HuH-7.5 (cell line): ENCODE results near the gene ADAMTS17.

Experiments used
- DNase-seq: peaks from one replicate; pipeline ENCODE4 v3.0.0; 2011; ENCODE audit warnings: low spot score

Gene ADAMTS17

DNA sequence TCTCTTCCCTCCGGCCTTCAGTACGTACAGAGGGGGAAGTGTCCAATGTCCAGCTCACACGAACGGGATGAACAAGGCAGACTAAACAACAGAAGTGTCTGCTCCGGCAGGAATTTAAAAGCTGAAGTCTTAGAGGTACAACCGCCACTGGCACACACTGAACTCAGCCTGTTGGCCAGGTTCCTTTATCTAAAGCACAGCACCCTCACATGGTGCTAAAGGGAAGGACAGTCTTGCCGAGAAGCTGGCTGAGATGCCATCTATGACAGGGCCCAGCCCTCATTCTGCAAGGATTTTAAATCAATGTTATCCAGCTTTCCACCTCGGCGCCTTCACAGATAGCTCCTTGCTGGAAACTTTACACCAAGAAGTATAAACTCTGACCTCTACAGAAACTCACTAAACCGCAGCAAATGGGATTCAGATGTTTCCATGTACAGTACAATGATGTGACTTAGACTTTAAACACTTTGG is 2.8 kb downstream of the ADAMTS17 start:
- peak; percentile 52 for DNase-seq

DNA sequence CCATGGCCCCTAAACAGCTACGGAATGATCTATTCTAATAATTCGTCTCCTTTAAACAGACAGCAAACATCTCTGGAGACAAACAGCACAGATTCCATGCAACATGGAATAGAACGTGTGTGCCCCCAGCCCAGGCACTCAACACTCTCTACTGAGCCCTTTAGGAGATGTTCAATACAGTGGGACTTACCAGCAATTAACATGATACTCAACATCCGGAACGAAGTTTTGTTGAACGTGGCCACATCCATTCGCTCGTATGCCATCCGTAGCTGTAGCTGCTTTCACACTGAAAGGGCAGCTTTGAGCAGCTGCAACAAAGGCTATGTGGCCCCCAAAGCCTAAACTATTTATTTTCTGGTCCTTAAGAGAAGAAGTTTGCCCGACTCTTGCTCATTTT is 3.5 kb downstream of the ADAMTS17 start:
- DNase-seq: no peak

DNA sequence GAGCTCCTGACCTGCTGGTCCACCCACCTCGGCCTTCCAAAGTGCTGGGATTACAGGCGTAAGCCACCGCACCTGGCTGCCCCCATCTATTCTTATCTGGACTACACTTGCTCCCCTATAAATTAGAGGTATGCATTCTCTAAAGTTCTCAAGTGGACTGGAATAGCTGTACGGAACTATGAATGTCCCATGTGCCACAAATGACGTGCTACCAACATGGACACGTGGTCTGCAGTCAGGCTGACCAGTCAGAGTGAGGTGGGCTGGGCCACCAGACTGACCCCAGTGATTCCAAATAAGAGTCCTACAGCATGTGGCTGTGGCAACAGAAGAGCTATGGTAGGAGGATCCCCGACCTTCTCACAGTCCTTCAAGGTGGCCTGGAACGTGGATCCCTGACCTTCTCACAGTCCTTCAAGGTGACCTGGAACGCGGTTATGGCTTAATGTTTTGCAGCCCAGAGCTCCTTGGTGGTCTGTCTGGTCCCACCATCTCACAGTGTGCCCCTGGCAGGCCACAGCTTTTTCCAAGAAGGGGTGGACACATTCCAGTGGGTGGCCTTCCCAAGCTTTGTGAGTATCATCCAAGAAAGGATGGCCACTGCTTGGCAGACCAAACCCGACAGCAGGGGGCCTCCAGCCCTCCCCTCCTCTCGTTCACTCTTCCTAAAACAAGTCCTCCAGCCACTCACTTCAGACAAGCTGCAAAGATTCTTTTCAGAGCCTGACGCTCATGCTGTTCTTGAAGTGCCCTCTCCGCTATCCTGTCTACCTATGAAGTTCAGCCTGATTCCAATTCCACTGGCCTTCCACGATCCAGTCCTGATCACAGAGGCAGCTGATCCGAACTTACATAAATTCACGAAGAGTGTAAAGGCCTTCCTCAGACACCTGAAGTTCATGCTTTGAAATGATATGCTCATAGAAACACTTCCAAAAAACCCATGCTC is 4.4 kb downstream of the ADAMTS17 start:
- DNase-seq: no peak

DNA sequence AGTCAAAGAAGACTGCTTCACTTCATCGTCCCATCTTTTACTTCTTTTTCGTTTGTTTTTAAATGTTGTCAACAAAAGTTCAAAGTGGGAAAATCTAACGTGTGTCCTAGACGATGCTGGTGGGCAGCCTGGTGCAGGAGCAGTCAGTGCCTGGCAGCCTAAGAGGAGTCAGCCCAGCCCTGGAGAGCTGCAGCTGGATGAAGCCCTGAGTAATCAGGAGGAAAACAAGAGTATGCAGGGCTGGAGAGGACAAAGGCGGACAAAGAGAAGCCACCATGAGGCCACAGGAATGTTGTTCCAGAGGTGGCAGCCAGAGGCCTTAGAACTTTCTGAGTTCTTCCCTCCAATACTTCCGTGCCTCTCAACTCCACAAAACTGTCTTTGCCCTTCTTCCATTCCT is 5.7 kb downstream of the ADAMTS17 start:
- DNase-seq: no peak

DNA sequence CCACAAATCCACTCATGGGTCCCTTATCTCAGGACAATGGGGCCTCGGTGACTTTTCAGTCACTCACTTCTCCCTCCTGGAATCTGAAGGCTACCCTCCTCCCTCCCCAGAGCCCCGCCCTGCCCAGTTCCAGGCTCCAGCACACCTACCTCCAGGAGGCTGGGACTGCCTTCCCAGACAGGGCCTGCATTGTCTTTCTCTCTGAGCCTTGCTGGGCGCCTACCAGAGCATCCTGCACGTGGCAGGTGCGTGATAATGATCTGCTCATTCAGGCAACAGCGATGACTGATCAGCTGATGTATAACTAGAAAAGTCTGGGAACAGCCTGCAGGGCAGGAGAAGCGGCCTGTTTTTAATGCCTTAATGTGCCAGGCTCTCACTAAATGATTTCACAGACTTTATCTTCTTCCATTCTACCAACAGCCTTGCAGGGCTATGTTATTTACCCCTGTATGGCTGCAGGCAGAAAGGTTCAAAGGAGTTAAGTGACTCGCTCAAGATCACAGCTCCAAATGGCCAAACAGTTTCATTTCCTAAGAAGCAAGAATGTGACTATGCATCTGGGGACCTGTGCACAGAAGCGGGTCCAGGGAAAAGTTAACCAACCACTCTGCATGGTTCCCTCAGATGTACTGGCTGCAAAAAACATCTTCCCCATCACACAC is 6.3 kb downstream of the ADAMTS17 start:
- DNase-seq: no peak

DNA sequence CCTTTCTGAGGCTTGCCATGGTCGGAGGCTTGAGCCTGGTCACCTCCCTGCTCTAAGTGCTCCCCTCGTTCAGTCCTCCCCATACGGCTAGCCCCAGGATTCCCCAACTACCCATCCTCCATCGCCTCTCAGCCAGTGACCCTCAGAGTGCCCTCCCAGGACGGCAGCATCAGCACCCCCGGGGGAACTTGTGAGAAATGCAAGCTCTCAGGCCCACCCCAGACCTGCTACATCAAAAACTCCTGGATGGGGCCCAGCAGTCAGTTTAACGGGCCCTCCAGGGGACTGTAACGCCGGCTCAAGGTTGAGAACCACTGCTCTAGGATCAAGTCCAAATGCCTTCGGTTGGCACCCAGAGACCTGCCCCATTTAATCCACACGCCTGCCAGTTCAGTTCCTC is 6.9 kb downstream of the ADAMTS17 start:
- DNase-seq: no peak

DNA sequence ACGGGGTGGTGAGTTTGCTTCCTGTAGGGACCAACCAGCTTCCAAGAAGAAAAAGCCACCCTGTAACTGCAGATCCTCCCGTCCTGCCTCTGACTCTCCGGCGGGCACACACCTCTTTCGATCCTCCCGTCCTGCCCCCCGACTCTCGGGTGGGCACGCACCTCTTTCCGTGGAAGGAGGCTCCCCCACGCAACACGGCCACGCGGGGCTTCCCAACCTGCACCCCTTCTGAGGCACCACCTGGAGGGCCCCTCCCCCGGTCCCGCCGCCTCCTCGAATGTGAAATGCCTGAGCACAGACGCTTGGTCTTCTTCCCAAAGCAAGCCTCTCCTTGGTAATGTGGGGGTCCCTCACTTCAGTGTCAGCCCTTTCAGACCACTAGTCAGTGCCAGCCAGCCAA is 7.3 kb downstream of the ADAMTS17 start:
- no peak for DNase-seq

DNA sequence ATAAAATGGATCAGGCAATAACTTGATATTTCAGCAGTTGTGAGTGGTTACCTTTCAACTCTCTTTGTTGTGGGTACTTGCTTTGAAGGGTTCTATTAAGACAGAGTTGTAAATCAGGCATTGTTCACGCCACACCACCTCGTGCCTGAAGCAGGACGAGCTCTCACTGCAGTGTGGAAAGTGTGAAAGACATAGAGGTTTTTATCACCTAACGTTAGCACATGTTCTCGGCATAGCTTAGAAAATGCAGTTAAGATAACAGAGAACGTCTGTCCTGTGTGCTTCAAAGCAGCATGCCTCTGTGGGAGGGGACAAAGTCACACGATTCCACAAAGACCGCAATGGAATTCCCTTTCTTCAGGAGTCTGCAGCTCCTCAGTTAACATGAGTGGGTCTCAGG is 7.8 kb downstream of the ADAMTS17 start:
- no peak for DNase-seq

DNA sequence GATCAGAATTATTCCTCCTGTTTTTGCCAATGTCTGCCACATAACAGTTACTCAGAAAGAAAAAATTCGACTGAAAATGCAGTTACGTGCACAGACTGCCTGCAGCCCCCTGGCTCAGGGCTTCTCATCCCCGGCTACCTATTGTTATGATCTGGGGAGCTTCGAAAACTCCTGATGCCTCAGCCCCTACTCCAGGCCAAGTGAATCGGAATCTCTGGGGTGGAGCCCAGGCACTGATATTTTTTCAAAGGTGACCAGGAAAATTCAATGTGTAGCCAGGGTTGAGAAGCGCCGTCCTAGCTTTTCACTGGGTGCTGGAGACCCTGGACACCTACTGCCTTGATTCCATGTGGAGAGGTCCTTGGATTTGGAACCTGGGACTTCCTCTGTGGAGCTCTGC is 8.5 kb downstream of the ADAMTS17 start:
- DNase-seq: no peak

DNA sequence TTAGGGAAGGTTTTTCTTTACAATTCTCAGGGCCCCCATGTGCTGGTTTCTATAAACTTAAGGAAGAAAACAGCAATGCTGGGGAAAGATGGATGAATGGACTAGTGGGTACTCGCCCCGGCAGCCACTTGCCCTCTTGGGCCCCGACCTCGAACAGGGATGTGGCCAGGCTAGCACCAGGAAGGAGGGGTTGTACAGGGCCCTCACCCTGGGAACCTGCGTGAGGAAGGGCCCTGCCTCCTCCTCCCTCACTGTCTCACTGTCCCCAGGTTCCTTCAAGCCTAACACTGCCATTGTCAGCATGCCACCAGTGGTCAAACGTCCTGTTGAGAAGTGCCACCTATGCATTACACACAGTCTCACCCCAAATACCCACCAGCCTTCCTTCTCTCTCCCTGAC is 9.1 kb downstream of the ADAMTS17 start:
- DNase-seq: no peak

DNA sequence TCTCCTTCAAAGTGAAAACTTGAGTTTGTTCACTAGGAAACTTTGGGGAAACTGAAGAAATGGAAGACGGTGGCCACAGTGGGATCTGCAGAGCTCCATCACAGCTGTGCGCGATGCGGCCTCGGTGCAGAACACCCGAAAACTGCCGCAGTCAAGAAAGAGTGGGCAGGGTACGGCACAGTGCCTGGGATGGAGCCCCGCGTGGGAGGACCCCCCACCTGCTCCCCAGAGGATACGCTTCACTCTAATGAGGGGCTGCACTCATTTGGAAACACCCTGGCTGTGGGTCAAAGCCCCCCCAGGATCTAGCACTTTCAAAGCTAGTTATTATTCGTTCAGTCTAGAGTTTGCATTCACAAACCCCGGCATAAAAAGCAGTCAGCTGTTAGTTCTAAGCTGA is 9.5 kb downstream of the ADAMTS17 start:
- DNase-seq: no peak

DNA sequence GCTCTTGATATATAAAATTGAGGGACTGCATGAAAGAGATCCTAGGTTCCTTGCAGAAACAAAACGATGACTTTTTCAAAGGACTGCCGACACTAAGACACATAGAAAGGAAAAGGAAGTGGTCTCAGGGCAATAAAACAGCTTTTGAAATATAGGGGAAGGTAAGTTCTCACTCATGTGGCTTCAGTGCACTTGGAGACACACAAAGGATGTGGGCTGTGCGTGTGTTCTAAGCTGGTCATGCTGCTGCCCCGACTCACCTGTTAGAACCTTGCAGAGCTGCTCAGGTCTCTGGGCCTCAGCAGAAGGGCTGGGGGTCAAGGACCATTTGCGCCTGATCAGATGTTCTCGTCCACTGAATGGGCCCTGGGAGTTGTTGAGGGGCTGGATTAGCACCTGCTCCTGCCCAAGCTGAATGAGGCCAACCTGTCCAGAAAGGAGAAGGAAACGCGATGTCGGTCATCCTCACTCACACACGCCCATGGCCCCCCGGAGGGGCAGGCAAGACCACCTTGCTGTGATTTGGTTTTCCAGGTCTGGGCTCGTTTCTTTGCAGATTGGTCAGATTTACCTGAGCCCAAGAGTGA is 11.1 kb downstream of the ADAMTS17 start:
- DNase-seq: no peak

DNA sequence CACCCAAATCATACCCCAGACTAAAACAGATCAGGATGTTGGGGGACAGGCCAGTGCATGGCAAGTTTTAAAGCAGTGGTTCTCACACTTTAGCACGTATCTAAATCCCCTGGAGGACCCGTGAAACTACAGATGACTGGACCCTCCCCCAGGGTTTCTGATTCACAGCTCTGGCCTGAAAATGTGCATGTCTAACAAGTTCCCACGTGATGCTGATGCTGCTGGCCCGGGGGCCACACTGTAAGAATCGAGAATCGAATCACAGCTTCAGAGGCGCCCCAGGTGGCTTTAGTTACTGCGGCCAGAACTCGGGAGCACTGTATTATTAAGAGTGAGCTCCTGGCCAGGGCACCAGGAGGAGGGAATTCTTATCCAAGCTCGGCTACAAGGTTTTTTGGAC is 11.6 kb downstream of the ADAMTS17 start:
- DNase-seq: no peak

DNA sequence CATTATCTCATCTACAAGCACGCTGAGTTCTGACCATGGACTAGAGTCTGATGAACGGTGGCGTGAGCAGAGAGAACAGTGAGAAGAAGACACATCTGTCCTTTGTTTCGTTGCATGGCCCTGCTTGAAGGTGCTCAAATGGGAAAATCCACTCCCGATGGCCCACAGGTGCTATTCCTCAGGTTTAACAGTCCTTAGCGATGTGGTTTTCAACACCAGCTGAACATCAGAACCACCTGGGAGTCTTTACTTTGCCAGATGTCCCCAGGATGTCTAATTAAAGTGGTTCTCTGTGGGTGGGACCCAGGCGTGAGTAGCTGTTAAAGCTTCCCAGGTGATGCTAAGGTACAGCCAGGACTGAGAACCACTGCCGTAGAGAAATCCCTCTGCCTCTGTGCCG is 13.0 kb downstream of the ADAMTS17 start:
- no peak for DNase-seq

DNA sequence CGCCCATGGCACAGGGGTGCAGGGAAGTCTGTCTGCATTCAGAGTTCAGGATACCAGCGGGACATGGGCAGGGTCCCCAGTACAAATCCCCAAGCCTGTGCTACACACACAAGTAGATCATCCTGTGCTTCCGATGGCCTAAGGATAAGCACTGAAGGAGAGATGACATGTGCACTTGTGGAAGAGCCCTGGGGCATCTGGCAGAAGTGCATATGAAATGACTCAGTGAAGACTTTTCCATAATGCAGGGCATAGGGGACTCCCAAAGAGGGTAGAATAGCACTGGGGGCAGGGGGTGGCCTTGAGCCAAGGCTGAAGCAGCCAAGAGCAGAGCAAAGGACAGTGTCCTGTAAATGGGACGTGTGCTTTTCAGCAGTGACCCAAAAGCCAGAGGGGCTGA is 22.9 kb downstream of the ADAMTS17 start:
- DNase-seq: no peak

DNA sequence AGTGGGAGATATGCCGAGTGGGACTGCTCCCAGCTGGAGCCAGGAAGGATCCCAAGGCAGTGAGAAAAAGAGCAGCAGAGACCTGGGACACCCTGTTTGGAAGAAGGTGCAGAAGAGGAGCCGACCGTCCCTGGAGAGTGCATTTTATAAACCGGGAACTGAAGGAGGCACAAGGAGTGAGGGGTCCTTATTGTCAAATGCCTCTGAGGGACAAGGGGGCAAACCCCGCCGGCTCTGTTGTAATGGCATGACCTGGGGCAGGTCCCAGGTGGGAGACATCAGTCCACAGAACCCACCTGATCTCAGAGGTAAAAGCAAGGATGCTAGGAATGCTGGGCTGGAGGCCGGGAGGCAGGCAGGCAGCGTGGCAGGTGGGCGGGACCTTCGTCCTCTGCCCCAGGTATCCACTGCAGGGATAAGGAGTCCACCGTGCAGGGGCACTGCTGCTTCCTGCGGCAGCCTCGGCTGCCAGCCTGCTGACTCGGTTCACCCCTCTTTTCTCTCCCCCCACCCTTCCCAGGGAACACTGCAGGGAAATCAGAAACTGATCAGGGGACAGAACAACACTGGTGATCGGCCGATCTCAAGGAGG is 26.9 kb downstream of the ADAMTS17 start:
- DNase-seq: no peak

DNA sequence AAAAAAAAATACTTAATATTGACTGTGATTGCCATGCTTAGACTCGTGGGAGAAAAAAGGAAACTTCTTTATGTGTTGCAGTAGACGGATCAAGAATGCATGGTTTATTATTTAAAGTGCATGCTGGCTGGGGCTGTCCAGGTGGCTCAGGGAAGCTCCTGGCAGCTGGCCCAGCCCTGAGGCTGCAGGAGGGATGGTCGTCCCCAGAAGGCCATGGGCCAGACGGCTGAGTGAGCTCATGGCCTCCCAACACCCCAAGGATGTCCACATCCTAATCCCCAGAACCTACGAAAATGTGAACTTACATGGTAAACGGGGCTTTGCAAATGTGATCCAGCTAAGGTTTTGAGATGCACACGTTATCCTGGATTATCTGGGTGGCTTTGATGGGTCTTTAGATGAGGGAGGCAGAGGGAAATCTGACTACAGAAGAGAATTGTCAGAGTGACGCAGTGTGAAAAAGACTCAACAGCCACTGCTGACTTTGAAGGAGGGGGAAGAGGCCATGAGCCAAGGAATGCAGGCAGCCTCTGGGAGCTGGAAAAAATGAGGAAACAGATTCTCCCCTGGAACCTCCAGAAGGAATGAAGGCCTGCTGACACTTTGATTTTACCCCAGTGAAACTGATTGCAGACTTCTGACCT is 29.8 kb downstream of the ADAMTS17 start:
- no peak for DNase-seq

DNA sequence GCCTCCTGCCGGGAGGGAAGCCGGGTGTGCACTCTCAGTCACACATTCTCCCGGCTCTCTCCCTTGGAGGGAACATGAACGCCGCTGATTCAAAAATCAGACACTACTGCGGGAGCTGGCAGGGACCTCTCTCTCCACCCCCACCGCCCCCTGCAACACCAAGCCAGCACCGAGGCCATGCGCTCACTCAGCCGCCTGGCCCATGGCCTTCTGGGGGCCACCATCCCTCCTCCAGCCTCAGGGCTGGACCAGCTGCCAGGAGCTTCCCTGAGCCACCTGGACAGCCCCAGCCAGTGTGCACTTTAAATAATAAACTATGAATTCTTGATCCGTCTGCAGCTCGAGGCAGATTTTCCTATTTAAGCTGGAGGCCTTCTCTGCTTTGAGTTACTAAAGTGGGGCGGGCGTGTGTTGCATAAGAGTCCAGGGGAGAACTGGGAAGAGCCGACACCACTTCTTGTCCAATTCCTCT is 30.6 kb downstream of the ADAMTS17 start:
- no peak for DNase-seq

DNA sequence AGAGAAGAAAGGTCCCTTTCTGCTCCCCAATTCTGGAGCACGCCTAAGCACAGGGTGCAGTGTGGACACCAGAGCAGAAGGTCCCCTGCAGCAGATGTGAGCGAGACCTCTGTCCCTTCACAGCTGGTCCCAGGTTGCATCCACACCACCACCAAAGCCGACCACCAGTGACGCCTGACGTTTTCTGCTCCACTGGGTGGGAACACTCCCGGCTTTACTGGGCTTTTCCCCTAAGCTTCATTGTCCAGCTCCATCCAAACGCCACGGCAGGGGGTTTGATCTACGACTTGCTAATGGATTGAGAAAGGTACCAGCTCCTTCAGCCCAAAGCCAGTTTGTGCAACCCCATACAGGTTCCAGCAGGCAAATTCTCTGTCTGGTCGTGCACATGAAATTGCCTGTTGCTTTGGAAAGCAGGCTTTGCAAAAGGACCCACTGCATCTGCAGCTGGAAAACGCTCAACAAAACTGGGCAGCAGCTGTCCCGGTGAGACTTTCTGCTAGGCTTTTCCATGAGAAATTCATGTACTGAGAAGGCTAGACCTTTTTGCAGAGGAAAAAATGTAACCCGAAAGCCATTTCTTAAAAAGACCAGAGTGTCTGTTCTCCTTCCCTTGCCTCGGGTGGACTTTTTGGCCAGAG is 31.1 kb downstream of the ADAMTS17 start:
- DNase-seq: no peak

DNA sequence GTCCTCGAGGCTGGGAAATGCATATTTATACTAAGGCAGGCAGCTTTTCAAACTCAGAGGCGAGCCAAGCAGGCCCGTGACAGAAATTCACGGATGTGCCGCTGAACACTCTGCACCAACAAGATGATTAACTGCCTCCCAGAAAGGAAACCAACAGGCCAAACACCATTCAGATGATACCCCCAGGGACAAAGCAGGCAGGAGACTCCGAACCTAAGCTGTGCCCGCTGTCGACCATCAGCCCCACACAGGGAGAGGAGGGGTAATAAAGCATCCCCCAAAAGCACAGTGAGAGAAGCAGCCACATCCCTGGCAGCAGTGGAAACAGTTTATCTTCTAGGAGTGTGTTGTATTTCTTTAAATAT is 31.8 kb downstream of the ADAMTS17 start:
- no peak for DNase-seq
